Stimulated activated CD4-positive, alpha-beta T cell treated with anti-CD3 and anti-CD28 coated beads, Interleukin-12 subunit alpha, Interleukin-12 subunit beta, amount 100 ng/mL, for 48 hours (primary cell): ENCODE data around the gene ZSCAN4.

Source experiments
- DNase-seq, 3 donors: peaks; one replicate each; pipeline ENCODE4 v3.0.0-alpha.2; 2020; ENCODE audit warnings: low read depth in 2 of 3, low spot score in 1 of 3

ZSCAN4 gene

GRCh38 chr19:57668635-57669034 is at the start of gene ZSCAN4:
TSS of gene ZSCAN4 (plus strand) at chr19:57668935. CDS start at chr19:57676146, 7,211 bp downstream.
- no peak for DNase-seq

GRCh38 chr19:57620673-57621348 is 47.9 kb upstream of the ZSCAN4 start:
- DNase-seq: no peak

GRCh38 chr19:57623091-57623490 is 45.6 kb upstream of the ZSCAN4 start:
- no peak for DNase-seq

GRCh38 chr19:57632987-57633831 is 35.5 kb upstream of the ZSCAN4 start, which contains the start of gene ZNF211:
TSS of gene ZNF211 (plus strand) at chr19:57633168. CDS start at chr19:57633347, 179 bp downstream.
- DNase-seq: peak; percentile 72 to 79 (median 76)

GRCh38 chr19:57633832-57634131 is 35.0 kb upstream of the ZSCAN4 start:
- DNase-seq: no peak

GRCh38 chr19:57637379-57637778 is 31.4 kb upstream of the ZSCAN4 start:
- no peak for DNase-seq

GRCh38 chr19:57641715-57642234 is 27.0 kb upstream of the ZSCAN4 start:
- DNase-seq: no peak

GRCh38 chr19:57642396-57643046 is 26.2 kb upstream of the ZSCAN4 start:
- DNase-seq: no peak

- DNase-seq: no peak
Measured at GRCh38 chr19:57643734-57644133, 25.0 kb upstream of the ZSCAN4 start.

- DNase-seq: no peak
Measured at GRCh38 chr19:57648331-57649003, 20.3 kb upstream of the ZSCAN4 start.

- no peak for DNase-seq
Measured at GRCh38 chr19:57651654-57651996, 17.1 kb upstream of the ZSCAN4 start.

GRCh38 chr19:57653689-57654088 is 15.0 kb upstream of the ZSCAN4 start:
- DNase-seq: no peak

GRCh38 chr19:57655443-57655842 is 13.3 kb upstream of the ZSCAN4 start:
- no peak for DNase-seq

GRCh38 chr19:57656346-57656745 is 12.4 kb upstream of the ZSCAN4 start:
- no peak for DNase-seq

- DNase-seq: peak in 1 of 3 donors; percentile 3
Measured at GRCh38 chr19:57664269-57665127, 4.2 kb upstream of the ZSCAN4 start.

GRCh38 chr19:57665261-57665806 is 3.4 kb upstream of the ZSCAN4 start:
- DNase-seq: no peak

- DNase-seq: no peak
Measured at GRCh38 chr19:57667228-57667627, 1.5 kb upstream of the ZSCAN4 start.

- DNase-seq: no peak
Measured at GRCh38 chr19:57671124-57671895, 2.6 kb downstream of the ZSCAN4 start.

GRCh38 chr19:57672466-57672865 is 3.7 kb downstream of the ZSCAN4 start:
- no peak for DNase-seq
